HG03045 (cell line): ENCODE results near the gene WASF3.
"Not testable (repeated sequence)": the region's sequence is repeated elsewhere in the genome, so short reads cannot be mapped to it uniquely, and the experiment has no call there.

Experiments
- ATAC-seq: cut with Tn5 transposase; IDR thresholded peaks from one replicate; pipeline ENCODE4 v1.9.1; 2021; ENCODE audit warnings: mild to moderate bottlenecking, moderate library complexity; ENCODE audit not compliant: unreplicated experiment

WASF3 gene

DNA sequence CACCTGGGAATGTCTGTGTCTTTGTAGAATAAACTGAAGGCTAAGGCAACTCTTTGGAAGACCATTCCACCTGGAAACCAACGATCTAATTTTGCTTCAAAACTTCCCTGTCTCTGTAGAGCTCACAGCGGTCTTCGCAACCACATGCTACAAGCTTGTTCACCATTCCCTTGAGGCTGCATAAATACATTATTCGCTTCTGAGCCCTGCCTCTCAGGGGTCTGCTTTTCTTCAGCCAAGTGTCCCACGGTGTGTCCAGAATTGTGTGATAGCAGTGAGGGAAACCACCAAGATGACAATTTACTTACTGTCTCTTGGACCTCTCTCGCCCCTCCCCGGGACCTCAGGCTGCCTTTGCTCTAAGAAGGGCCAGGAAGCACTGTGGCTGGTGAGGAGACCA, 152.0 kb downstream of the WASF3 start:
- no peak for ATAC-seq

GRCh38 chr13:26710166-26710565, 152.7 kb downstream of the WASF3 start:
- ATAC-seq = no peak

DNA sequence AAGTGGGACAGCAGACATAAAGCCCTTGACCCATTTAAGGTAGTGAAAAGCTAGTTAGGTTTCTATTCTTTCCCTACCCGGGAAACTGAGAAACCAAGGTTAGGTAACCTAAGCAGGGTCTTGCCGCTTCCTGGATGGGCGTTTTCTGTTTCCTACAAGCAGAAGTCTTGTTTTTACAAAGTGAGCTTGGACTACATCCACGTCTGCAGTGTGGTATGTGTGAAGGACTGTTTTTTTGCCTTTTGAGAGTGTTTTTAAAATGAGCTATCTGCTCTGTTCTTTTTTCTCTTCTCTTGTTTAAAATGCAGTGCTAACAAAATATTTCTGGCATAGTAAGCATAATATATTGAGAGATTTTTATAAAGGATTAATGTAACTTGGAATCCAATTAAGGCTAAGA, 153.7 kb downstream of the WASF3 start:
- ATAC-seq = no peak

- no peak for ATAC-seq
Observed at GRCh38 chr13:26713341-26713740, 155.9 kb downstream of the WASF3 start.

DNA sequence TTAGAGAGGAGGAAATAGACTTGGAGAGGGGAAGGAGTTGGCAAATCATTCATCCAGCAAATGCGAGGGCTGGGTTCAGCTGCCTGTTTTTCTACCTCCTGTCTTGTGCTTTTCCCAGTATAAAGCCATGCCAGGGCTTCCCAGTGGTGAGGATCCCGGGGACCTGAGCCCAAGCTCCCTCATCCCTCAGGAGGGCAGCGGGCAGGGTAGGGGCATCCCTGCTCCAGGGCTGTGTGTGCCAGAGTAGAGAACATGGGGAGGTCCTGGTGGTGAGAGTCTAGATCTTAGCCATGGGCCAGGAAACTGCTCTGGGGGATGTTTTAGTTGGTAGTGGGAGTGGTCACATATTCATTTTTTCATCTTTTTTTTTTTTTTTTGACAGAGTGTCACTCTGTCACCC, 159.5 kb downstream of the WASF3 start:
- no peak for ATAC-seq

- no peak for ATAC-seq
Observed at GRCh38 chr13:26718146-26718545, 160.7 kb downstream of the WASF3 start.

GRCh38 chr13:26718872-26719271, 161.4 kb downstream of the WASF3 start:
- no peak for ATAC-seq

GRCh38 chr13:26719356-26719945, 162.0 kb downstream of the WASF3 start:
- ATAC-seq = no peak

DNA sequence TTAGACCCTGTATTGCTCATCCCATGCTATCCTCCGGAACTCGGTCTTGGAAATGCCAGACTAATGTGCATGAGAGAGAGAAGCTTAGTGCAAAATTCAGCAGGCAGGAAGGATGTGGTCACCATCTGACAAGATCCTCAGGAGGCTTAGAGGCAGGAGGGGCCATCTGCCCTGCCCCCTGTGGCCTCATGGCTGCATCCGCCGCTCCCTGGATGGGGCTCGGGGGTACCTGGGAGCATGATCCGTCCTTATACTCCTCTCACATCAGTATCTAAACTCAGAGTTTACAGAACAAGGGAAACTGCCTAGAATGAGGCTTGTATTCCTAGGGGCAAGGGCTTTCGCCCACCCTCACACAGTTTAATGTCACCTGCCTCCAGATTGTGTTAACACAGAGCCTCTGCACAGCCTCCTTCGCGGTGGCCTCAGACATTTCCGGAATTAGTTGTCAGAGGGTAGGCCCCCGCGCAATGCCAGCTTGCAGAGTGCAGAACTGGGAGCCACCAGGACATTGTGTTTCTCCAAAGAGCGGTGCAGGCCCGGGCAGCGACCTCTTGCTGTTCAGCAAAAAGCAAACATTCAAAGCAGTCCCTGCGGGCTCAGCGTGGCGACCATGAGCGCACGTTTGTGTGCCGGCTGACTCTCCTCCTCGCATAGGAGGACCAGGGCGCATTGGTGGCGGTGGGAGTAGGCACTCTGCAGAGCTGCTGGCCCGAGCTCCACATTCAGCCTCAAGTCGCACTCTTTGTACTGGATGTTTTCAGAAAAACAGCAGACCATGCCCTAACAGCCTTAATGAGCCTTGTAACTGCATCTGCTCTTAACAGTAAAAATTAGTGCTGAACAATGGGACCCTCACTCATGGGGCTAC, 164.0 kb downstream of the WASF3 start:
- ATAC-seq = no peak

- no peak for ATAC-seq
Observed at GRCh38 chr13:26722321-26722720, 164.8 kb downstream of the WASF3 start.

DNA sequence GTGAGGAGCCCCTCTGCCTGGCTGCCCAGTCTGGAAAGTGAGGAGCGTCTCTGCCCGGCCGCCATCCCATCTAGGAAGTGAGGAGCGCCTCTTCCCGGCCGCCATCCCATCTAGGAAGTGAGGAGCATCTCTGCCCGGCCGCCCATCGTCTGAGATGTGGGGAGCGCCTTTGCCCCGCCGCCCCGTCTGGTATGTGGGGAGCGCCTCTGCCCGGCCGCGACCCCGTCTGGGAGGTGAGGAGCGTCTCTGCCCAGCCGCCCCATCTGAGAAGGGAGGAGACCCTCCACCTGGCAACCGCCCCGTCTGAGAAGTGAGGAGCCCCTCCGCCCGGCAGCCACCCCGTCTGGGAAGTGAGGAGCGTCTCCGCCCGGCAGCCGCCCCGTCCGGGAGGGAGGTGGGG, 166.1 kb downstream of the WASF3 start:
- not testable (repeated sequence) for ATAC-seq

DNA sequence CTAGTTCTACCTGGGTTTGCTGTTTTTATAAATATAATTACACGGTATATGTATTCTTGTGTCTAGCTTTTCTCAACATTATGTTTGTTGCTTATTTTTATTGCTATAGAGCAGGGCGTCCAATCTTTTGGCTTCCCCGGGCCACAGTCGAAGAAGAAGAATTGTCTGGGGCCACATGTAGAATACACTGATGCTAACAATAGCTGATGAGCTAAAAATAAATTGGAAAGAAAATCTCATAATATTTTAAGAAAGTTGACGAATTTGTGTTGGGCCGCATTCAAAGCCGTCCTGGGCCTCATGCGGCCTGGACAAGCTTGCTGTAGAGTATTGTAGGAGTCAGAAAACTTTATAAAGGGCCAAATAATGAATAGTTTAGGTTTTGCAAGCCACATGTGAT, 169.2 kb downstream of the WASF3 start:
- no peak for ATAC-seq

GRCh38 chr13:26727122-26727521, 169.6 kb downstream of the WASF3 start:
- no peak for ATAC-seq

- ATAC-seq = no peak
Observed at GRCh38 chr13:26727633-26728032, 170.2 kb downstream of the WASF3 start.

DNA sequence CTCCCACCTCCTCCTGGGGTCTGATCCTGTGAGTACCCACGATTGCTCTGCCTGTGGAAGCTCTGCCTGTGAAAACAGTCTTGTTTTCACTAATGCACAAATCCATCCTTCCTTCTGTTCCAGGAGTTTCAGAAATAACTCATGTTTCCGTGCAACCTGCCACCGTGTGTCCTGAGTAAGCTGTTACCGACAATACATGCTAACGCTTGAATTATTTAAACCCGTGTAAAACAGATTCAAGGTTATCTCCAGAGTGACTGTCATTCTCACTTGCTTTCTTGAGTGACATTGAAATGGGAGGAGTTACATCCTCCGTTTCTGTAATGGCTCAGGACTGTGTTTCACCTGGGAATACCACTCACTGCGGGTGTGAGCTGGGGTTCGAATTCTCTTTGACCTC, 178.2 kb downstream of the WASF3 start:
- no peak for ATAC-seq
